ENCODE measurements around the gene HNRNPM.
A peak's percentile ranks its signal among the peaks of the same experiment; 100 is the strongest.
"Not testable (repeated sequence)": the region's sequence is repeated elsewhere in the genome, so short reads cannot be mapped to it uniquely, and the experiment has no call there.

The HNRNPM gene

GRCh38 chr19:8412783-8413628 is 31.8 kb upstream of the HNRNPM start, which contains the start of gene MARCHF2:
Gene MARCHF2, plus strand, starts transcription at chr19:8413305. Its CDS starts 8,536 bp downstream, at chr19:8421841.
- ATAC-seq (peak; percentile 100), DNase-seq (peak; percentile 94)
- Mint-ChIP-seq H3K27me3 (no peaks in the 10 kb centered on the region), H3K9me3 (no peaks in the 10 kb centered on the region), H3K36me3 (ENCODE audit: low read depth) (no peaks in the 10 kb centered on the region), H3K27ac (no peak within 1 kb of the TSS), H3K4me1 (peaks cover 7% of the 10 kb centered on the region), H3K4me3 (peak within 1 kb of the TSS; percentile 70)

- Mint-ChIP-seq H3K27ac (no peak overlapping the region), H3K4me3 (peak overlapping the region; percentile 70), H3K27me3 (no peaks in the 10 kb centered on the region), H3K36me3 (ENCODE audit: low read depth) (no peaks in the 10 kb centered on the region), H3K9me3 (no peaks in the 10 kb centered on the region), H3K4me1 (peaks cover 7% of the 10 kb centered on the region)
- DNase-seq (no peak), ATAC-seq (no peak)
Measured at GRCh38 chr19:8413629-8413995, 31.2 kb upstream of the HNRNPM start.

- Mint-ChIP-seq H3K27ac (no peak overlapping the region), H3K27me3 (no peaks in the 10 kb centered on the region), H3K36me3 (ENCODE audit: low read depth) (no peaks in the 10 kb centered on the region), H3K9me3 (no peaks in the 10 kb centered on the region), H3K4me1 (peaks cover 7% of the 10 kb centered on the region), H3K4me3 (no peak overlapping the region)
- DNase-seq: no peak
- ATAC-seq: no peak
Measured at GRCh38 chr19:8416796-8417195, 28.0 kb upstream of the HNRNPM start.

- ATAC-seq: no peak
- Mint-ChIP-seq H3K4me1 (peaks cover 3% of the 10 kb centered on the region), H3K27me3 (no peaks in the 10 kb centered on the region), H3K27ac (no peak overlapping the region), H3K36me3 (ENCODE audit: low read depth) (peaks cover 1% of the 10 kb centered on the region), H3K4me3 (no peak overlapping the region), H3K9me3 (no peaks in the 10 kb centered on the region)
- no peak for DNase-seq
Measured at GRCh38 chr19:8421484-8422461, 23.0 kb upstream of the HNRNPM start.

GRCh38 chr19:8423817-8424223 is 21.0 kb upstream of the HNRNPM start:
- DNase-seq (no peak), ATAC-seq (peak; percentile 49)
- no peak overlapping the region for H3K4me3 Mint-ChIP-seq
- H3K27ac Mint-ChIP-seq: no peak overlapping the region
- no peaks in the 10 kb centered on the region for H3K27me3 Mint-ChIP-seq
- peaks cover 3% of the 10 kb centered on the region for H3K36me3 Mint-ChIP-seq (ENCODE audit: low read depth)
- peaks cover 3% of the 10 kb centered on the region for H3K4me1 Mint-ChIP-seq
- H3K9me3 Mint-ChIP-seq: no peaks in the 10 kb centered on the region

- not testable (repeated sequence) for ATAC-seq; H3K9me3 Mint-ChIP-seq; H3K27ac Mint-ChIP-seq; H3K4me3 Mint-ChIP-seq; H3K36me3 Mint-ChIP-seq (ENCODE audit: low read depth); H3K4me1 Mint-ChIP-seq; H3K27me3 Mint-ChIP-seq; DNase-seq
Measured at GRCh38 chr19:8425331-8425730, 19.4 kb upstream of the HNRNPM start.

- ATAC-seq: no peak
- H3K9me3 Mint-ChIP-seq: no peaks in the 10 kb centered on the region
- no peak overlapping the region for H3K27ac Mint-ChIP-seq
- peaks cover 3% of the 10 kb centered on the region for H3K4me1 Mint-ChIP-seq
- no peak for DNase-seq
- H3K27me3 Mint-ChIP-seq: no peaks in the 10 kb centered on the region
- peaks cover 3% of the 10 kb centered on the region for H3K36me3 Mint-ChIP-seq (ENCODE audit: low read depth)
- no peak overlapping the region for H3K4me3 Mint-ChIP-seq
Measured at GRCh38 chr19:8426283-8426682, 18.5 kb upstream of the HNRNPM start.

- Mint-ChIP-seq H3K9me3 (no peaks in the 10 kb centered on the region), H3K4me3 (no peak overlapping the region), H3K27me3 (no peaks in the 10 kb centered on the region), H3K36me3 (ENCODE audit: low read depth) (peaks cover 2% of the 10 kb centered on the region), H3K4me1 (peaks cover 1% of the 10 kb centered on the region), H3K27ac (no peak overlapping the region)
- ATAC-seq: no peak
- no peak for DNase-seq
Measured at GRCh38 chr19:8429044-8429443, 15.7 kb upstream of the HNRNPM start.

GRCh38 chr19:8429826-8430225 is 14.9 kb upstream of the HNRNPM start:
- DNase-seq (no peak), ATAC-seq (no peak)
- Mint-ChIP-seq H3K27ac (no peak overlapping the region), H3K4me1 (no peaks in the 10 kb centered on the region), H3K27me3 (no peaks in the 10 kb centered on the region), H3K36me3 (ENCODE audit: low read depth) (peaks cover 2% of the 10 kb centered on the region), H3K4me3 (no peak overlapping the region), H3K9me3 (no peaks in the 10 kb centered on the region)

GRCh38 chr19:8430650-8431049 is 14.1 kb upstream of the HNRNPM start:
- no peaks in the 10 kb centered on the region for H3K9me3 Mint-ChIP-seq
- no peak overlapping the region for H3K4me3 Mint-ChIP-seq
- DNase-seq (no peak), ATAC-seq (no peak)
- H3K36me3 Mint-ChIP-seq (ENCODE audit: low read depth): peaks cover 2% of the 10 kb centered on the region
- peaks cover 1% of the 10 kb centered on the region for H3K4me1 Mint-ChIP-seq
- no peak overlapping the region for H3K27ac Mint-ChIP-seq
- no peaks in the 10 kb centered on the region for H3K27me3 Mint-ChIP-seq

- Mint-ChIP-seq H3K36me3 (ENCODE audit: low read depth) (no peaks in the 10 kb centered on the region), H3K4me3 (no peak overlapping the region), H3K4me1 (peaks cover 4% of the 10 kb centered on the region), H3K27me3 (no peaks in the 10 kb centered on the region), H3K9me3 (no peaks in the 10 kb centered on the region), H3K27ac (no peak overlapping the region)
- DNase-seq (no peak), ATAC-seq (no peak)
Measured at GRCh38 chr19:8438236-8438635, 6.5 kb upstream of the HNRNPM start.

- DNase-seq (no peak), ATAC-seq (no peak)
- Mint-ChIP-seq H3K4me1 (peaks cover 22% of the 10 kb centered on the region), H3K36me3 (ENCODE audit: low read depth) (peaks cover 15% of the 10 kb centered on the region), H3K9me3 (no peaks in the 10 kb centered on the region), H3K4me3 (no peak overlapping the region), H3K27ac (no peak overlapping the region), H3K27me3 (no peaks in the 10 kb centered on the region)
Measured at GRCh38 chr19:8441725-8442544, 2.8 kb upstream of the HNRNPM start.

GRCh38 chr19:8444140-8444676 is 567 bp upstream of the HNRNPM start:
- not testable (repeated sequence) for DNase-seq, ATAC-seq, H3K27me3 Mint-ChIP-seq, H3K9me3 Mint-ChIP-seq
- peak overlapping the region; percentile 86 for H3K4me3 Mint-ChIP-seq
- peaks cover 25% of the 10 kb centered on the region for H3K36me3 Mint-ChIP-seq (ENCODE audit: low read depth)
- H3K27ac Mint-ChIP-seq: peak overlapping the region; percentile 96
- peaks cover 42% of the 10 kb centered on the region for H3K4me1 Mint-ChIP-seq

GRCh38 chr19:8445488-8446001 is 770 bp downstream of the HNRNPM start:
- H3K4me3 Mint-ChIP-seq: peak overlapping the region; percentile 86
- peak; percentile 66 for DNase-seq
- peak; percentile 33 for ATAC-seq
- peak overlapping the region; percentile 93 for H3K27ac Mint-ChIP-seq
- H3K9me3 Mint-ChIP-seq: no peaks in the 10 kb centered on the region
- no peaks in the 10 kb centered on the region for H3K27me3 Mint-ChIP-seq
- H3K4me1 Mint-ChIP-seq: peaks cover 50% of the 10 kb centered on the region
- H3K36me3 Mint-ChIP-seq (ENCODE audit: low read depth): peaks cover 30% of the 10 kb centered on the region
